WTC11 (cell line): ENCODE measurements around the gene SPATA13.

Experiments used
- CTCF ChIP-seq: fragments of 200-600 bp; IDR thresholded peaks from 2 replicates; pipeline ENCODE4 v1.8.0; 2022; ENCODE audit warnings: antibody characterized with exemption
- NR3C1 ChIP-seq: sonication (generic); formaldehyde crosslinking; conservative IDR thresholded peaks from 2 replicates; pipeline ENCODE4 v1.8.1; 2023; ENCODE audit warnings: low read depth, mild to moderate bottlenecking, missing genetic modification reagents
- SP1 ChIP-seq: sonication (generic); formaldehyde crosslinking; conservative IDR thresholded peaks from 2 replicates; pipeline ENCODE4 v1.8.1; 2022; ENCODE audit warnings: missing genetic modification reagents
- TEAD4 ChIP-seq: sonication (generic); formaldehyde crosslinking; IDR thresholded peaks from 2 replicates; pipeline ENCODE4 v1.8.0; 2022; ENCODE audit warnings: mild to moderate bottlenecking, missing genetic modification reagents
- ZNF423 ChIP-seq: fragments of 250-450 bp; sonication (Bioruptor Pico); IDR thresholded peaks from 2 replicates; pipeline ENCODE4 v2.1.2; 2022; ENCODE audit warnings: mild to moderate bottlenecking, moderate library complexity
- TF ChIP-seq, protein P1 (sequence below): sonication (generic); formaldehyde crosslinking; IDR thresholded peaks from 2 replicates; pipeline ENCODE4 v1.8.1; 2022; ENCODE audit warnings: mild to moderate bottlenecking, moderate library complexity, missing genetic modification reagents

DNA sequence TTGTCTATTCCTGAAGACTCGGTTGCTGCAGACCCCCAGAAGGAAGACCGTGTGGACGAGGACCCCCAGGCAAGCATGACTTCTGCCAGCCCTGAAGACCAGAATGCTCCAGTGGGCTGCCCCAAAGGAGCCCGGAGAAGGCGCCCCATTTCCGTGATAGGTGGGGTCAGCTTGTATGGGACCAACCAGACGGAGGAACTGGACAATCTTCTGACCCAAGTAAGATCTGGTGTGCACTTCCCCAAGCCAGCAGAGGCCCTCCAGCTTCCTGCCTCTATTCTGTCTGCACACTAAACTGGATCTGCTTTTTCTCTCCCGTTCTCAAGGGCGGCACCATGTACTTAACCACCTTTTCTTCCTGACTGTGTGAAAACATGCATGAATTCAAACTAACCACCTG lies 89.1 kb downstream of the SPATA13 start:
- TF ChIP-seq CTCF (no peak), NR3C1 (no peak), TEAD4 (CRISPR knock-in tag) (no peak), ZNF423 (CRISPR knock-in tag) (no peak), SP1 (CRISPR knock-in tag) (no peak)
- TF ChIP-seq, protein P1, sequence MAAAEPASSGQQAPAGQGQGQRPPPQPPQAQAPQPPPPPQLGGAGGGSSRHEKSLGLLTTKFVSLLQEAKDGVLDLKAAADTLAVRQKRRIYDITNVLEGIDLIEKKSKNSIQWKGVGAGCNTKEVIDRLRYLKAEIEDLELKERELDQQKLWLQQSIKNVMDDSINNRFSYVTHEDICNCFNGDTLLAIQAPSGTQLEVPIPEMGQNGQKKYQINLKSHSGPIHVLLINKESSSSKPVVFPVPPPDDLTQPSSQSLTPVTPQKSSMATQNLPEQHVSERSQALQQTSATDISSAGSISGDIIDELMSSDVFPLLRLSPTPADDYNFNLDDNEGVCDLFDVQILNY (CRISPR knock-in tag) = no peak
